HepG2 (cell line): ENCODE data around the gene DNLZ. TPM values are rescaled to one million over a fixed set of nuclear protein-coding genes. Genes with fewer than 3 reads are reported as not detected.

ENCODE experiments used
- ATF7-NPFF ChIP-seq: sonication (generic); formaldehyde crosslinking; IDR thresholded peaks from 2 replicates; pipeline ENCODE4 v1.8.1; 2023; ENCODE audit warnings: mild to moderate bottlenecking, low read depth, missing genetic modification reagents, moderate library complexity
- BRD4 ChIP-seq: sonication (generic); formaldehyde crosslinking; IDR thresholded peaks from 2 replicates; pipeline ENCODE4 v1.4.0; 2020; ENCODE audit warnings: missing genetic modification reagents
- DMAP1 ChIP-seq: IDR thresholded peaks from 2 replicates; pipeline ENCODE4 v1.6.1; 2016
- NFKB2 ChIP-seq: sonication (generic); formaldehyde crosslinking; IDR thresholded peaks from 2 replicates; pipeline ENCODE4 v1.4.0; 2020; ENCODE audit warnings: missing genetic modification reagents, borderline replicate concordance
- NR2F6 ChIP-seq, 2 experiments: IDR thresholded peaks; 2 replicates each; pipeline ENCODE4 v1.6.1; 2016; ENCODE audit warnings: antibody characterized with exemption in 1 of 2, mild to moderate bottlenecking in 1 of 2
- PCBP2 ChIP-seq: fragments of 200-400 bp; formaldehyde crosslinking; optimal IDR thresholded peaks from 2 replicates; pipeline ENCODE3; 2018; ENCODE audit warnings: low read length, low read depth; ENCODE audit not compliant: poor library complexity, severe bottlenecking
- SMAD3 ChIP-seq: sonication (generic); formaldehyde crosslinking; IDR thresholded peaks from 2 replicates; pipeline ENCODE4 v1.4.0; 2020; ENCODE audit warnings: missing genetic modification reagents
- TAF15 ChIP-seq: fragments of 200-400 bp; formaldehyde crosslinking; IDR thresholded peaks from one replicate; pipeline ENCODE4 v1.6.1; 2018; ENCODE audit warnings: mild to moderate bottlenecking, low read depth, low read length; ENCODE audit not compliant: poor library complexity, severe bottlenecking
- TFDP1 ChIP-seq: IDR thresholded peaks from 2 replicates; pipeline ENCODE4 v1.6.1; 2016; ENCODE audit warnings: missing compliant biosample characterization, missing genetic modification reagents, borderline replicate concordance
- ZFP36 ChIP-seq: fragments of 150-350 bp; IDR thresholded peaks from 2 replicates; pipeline ENCODE4 v1.6.1; 2018; ENCODE audit warnings: borderline replicate concordance, low read length, low read depth; ENCODE audit not compliant: partially characterized antibody
- ZMYM2 ChIP-seq: sonication (generic); formaldehyde crosslinking; IDR thresholded peaks from 2 replicates; pipeline ENCODE4 v1.8.0; 2022; ENCODE audit warnings: mild to moderate bottlenecking, missing genetic modification reagents
- ZNF121 ChIP-seq: sonication (generic); formaldehyde crosslinking; IDR thresholded peaks from 2 replicates; pipeline ENCODE4 v1.5.0; 2020; ENCODE audit warnings: mild to moderate bottlenecking, missing genetic modification reagents
- ZNF747 ChIP-seq: sonication (generic); formaldehyde crosslinking; IDR thresholded peaks from 2 replicates; pipeline ENCODE4 v1.8.1; 2023; ENCODE audit warnings: missing genetic modification reagents, mild to moderate bottlenecking, borderline replicate concordance
- ZNF761 ChIP-seq: sonication (generic); formaldehyde crosslinking; conservative IDR thresholded peaks from 2 replicates; pipeline ENCODE4 v1.4.0; 2020; ENCODE audit warnings: mild to moderate bottlenecking, missing genetic modification reagents
- ZNF792 ChIP-seq: IDR thresholded peaks from 2 replicates; pipeline ENCODE4 v1.6.1; 2016
- polyA plus RNA-seq, 8 experiments: library from polyadenylated mRNA; depleted of rRNA in 3 of 8; stranded (reverse) in 7 of 8; unstranded in 1 of 8; fragments of >200 nt; fragmentation: Illumina TruSeq in 4 of 8; extraction: Trizol in 4 of 8; gene quantifications; 2 replicates each; pipeline versions ENCODE4 v1.2.1 to v1.2.3, GENCODE V29; 2011 to 2016; ENCODE audit warnings: low read depth in 4 of 8, missing spikeins in 1 of 8, mixed read lengths in 1 of 8; ENCODE audit not compliant: insufficient read depth in 1 of 8
- total RNA-seq, 5 experiments: library from RNA; depleted of rRNA; stranded (reverse); fragments of >200 nt; fragmentation: Illumina TruSeq; extraction: Trizol; gene quantifications; 2 replicates each; pipeline ENCODE4 v1.2.3, GENCODE V29; 2016; ENCODE audit warnings: low read depth in 1 of 5
- TF ChIP-seq, protein P1 (sequence below): sonication (generic); formaldehyde crosslinking; IDR thresholded peaks from 2 replicates; pipeline ENCODE4 v1.5.0; 2020; ENCODE audit warnings: missing genetic modification reagents, mild to moderate bottlenecking, borderline replicate concordance
- TF ChIP-seq, protein P2 (sequence below): sonication (generic); formaldehyde crosslinking; IDR thresholded peaks from 2 replicates; pipeline ENCODE4 v1.4.0; 2020; ENCODE audit warnings: mild to moderate bottlenecking, missing genetic modification reagents
- TF ChIP-seq, protein P3 (sequence below): sonication (generic); formaldehyde crosslinking; IDR thresholded peaks from 2 replicates; pipeline ENCODE4 v1.4.0; 2020; ENCODE audit warnings: missing genetic modification reagents; ENCODE audit errors: not compliant biosample characterization
- TF ChIP-seq, protein P4 (sequence below): sonication (generic); formaldehyde crosslinking; IDR thresholded peaks from 2 replicates; pipeline ENCODE4 v1.5.0; 2020; ENCODE audit warnings: missing genetic modification reagents
- TF ChIP-seq, protein P5 (sequence below): sonication (generic); formaldehyde crosslinking; IDR thresholded peaks from 2 replicates; pipeline ENCODE4 v1.5.0; 2020; ENCODE audit warnings: mild to moderate bottlenecking, missing genetic modification reagents

DNLZ gene
- total and polyA plus RNA-seq, 2 of the 13 experiments (the other 11 are each of a cell fraction or from before 2014, with no cell fraction given), result 3.4 to 8.0 TPM

GRCh38 chr9:136410500-136411287 lies 47.1 kb upstream of the DNLZ start, which contains the start of the genes ENTR1 and PMPCA (continued):
- TF ChIP-seq TFDP1 (CRISPR knock-in tag), result peak; percentile 84
- TF ChIP-seq, protein P1, sequence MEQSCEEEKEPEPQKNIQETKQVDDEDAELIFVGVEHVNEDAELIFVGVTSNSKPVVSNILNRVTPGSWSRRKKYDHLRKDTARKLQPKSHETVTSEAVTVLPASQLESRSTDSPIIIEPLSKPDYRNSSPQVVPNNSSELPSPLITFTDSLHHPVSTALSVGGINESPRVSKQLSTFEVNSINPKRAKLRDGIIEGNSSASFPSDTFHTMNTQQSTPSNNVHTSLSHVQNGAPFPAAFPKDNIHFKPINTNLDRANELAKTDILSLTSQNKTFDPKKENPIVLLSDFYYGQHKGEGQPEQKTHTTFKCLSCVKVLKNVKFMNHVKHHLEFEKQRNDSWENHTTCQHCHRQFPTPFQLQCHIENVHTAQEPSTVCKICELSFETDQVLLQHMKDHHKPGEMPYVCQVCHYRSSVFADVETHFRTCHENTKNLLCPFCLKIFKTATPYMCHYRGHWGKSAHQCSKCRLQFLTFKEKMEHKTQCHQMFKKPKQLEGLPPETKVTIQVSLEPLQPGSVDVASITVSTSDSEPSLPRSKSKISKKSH (CRISPR knock-in tag), result no peak; the same call in 1 of the 2 replicates
- TF ChIP-seq DMAP1 (CRISPR knock-in tag), result peak; percentile 89
- TF ChIP-seq, protein P2, sequence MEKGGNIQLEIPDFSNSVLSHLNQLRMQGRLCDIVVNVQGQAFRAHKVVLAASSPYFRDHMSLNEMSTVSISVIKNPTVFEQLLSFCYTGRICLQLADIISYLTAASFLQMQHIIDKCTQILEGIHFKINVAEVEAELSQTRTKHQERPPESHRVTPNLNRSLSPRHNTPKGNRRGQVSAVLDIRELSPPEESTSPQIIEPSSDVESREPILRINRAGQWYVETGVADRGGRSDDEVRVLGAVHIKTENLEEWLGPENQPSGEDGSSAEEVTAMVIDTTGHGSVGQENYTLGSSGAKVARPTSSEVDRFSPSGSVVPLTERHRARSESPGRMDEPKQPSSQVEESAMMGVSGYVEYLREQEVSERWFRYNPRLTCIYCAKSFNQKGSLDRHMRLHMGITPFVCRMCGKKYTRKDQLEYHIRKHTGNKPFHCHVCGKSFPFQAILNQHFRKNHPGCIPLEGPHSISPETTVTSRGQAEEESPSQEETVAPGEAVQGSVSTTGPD (CRISPR knock-in tag), result no peak
- peak; percentile 50; the same call in 1 of the 2 replicates for TF ChIP-seq ZNF792 (CRISPR knock-in tag)
- no peak for TF ChIP-seq ZFP36
- TF ChIP-seq ZMYM2, result no peak
- TF ChIP-seq, protein P3, sequence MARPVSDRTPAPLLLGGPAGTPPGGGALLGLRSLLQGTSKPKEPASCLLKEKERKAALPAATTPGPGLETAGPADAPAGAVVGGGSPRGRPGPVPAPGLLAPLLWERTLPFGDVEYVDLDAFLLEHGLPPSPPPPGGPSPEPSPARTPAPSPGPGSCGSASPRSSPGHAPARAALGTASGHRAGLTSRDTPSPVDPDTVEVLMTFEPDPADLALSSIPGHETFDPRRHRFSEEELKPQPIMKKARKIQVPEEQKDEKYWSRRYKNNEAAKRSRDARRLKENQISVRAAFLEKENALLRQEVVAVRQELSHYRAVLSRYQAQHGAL (CRISPR knock-in tag), result no peak
- TF ChIP-seq, protein P4, sequence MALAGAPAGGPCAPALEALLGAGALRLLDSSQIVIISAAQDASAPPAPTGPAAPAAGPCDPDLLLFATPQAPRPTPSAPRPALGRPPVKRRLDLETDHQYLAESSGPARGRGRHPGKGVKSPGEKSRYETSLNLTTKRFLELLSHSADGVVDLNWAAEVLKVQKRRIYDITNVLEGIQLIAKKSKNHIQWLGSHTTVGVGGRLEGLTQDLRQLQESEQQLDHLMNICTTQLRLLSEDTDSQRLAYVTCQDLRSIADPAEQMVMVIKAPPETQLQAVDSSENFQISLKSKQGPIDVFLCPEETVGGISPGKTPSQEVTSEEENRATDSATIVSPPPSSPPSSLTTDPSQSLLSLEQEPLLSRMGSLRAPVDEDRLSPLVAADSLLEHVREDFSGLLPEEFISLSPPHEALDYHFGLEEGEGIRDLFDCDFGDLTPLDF (CRISPR knock-in tag), result no peak
- TF ChIP-seq, protein P5, sequence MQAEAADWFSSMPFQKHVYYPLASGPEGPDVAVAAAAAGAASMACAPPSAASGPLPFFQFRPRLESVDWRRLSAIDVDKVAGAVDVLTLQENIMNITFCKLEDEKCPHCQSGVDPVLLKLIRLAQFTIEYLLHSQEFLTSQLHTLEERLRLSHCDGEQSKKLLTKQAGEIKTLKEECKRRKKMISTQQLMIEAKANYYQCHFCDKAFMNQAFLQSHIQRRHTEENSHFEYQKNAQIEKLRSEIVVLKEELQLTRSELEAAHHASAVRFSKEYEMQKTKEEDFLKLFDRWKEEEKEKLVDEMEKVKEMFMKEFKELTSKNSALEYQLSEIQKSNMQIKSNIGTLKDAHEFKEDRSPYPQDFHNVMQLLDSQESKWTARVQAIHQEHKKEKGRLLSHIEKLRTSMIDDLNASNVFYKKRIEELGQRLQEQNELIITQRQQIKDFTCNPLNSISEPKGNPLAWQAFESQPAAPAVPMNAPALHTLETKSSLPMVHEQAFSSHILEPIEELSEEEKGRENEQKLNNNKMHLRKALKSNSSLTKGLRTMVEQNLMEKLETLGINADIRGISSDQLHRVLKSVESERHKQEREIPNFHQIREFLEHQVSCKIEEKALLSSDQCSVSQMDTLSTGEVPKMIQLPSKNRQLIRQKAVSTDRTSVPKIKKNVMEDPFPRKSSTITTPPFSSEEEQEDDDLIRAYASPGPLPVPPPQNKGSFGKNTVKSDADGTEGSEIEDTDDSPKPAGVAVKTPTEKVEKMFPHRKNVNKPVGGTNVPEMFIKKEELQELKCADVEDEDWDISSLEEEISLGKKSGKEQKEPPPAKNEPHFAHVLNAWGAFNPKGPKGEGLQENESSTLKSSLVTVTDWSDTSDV, result no peak
- TF ChIP-seq NFKB2 (CRISPR knock-in tag), result no peak
- TF ChIP-seq ATF7-NPFF (CRISPR knock-in tag), result peak; percentile 86
- TF ChIP-seq ZNF121 (CRISPR knock-in tag), result no peak
- no peak for TF ChIP-seq TAF15
- TF ChIP-seq SMAD3, result peak; percentile 64
- no peak for TF ChIP-seq NR2F6 (IDR thresholded peaks at IDR 0.05)
- TF ChIP-seq NR2F6 (CRISPR knock-in tag; IDR thresholded peaks at IDR 0.05), result no peak
- TF ChIP-seq ZNF747 (CRISPR knock-in tag), result no peak
- TF ChIP-seq PCBP2, result no peak
- TF ChIP-seq ZNF761, result no peak
- TF ChIP-seq BRD4 (CRISPR knock-in tag), result peak; percentile 80; the same call in 1 of the 2 replicates
